KMS-11 (cell line): Measurements from ENCODE around the gene TARS3.
"Not testable (repeated sequence)": the region's sequence is repeated elsewhere in the genome, so short reads cannot be mapped to it uniquely, and the experiment has no call there.

Experiments used
- H2AFZ ChIP-seq: fragments of 200-600 bp; sonication (generic); 2 replicates; pipeline ENCODE4 v1.6.1; 2016; ENCODE audit warnings: antibody characterized with exemption, mixed run types, low read depth
- H3K27ac ChIP-seq: fragments of 200-600 bp; sonication (generic); 2 replicates; pipeline ENCODE4 v1.6.1; 2016; ENCODE audit warnings: mild to moderate bottlenecking, mixed run types
- H3K27me3 ChIP-seq: fragments of 200-600 bp; sonication (generic); 2 replicates; pipeline ENCODE4 v1.6.1; 2017; ENCODE audit warnings: mild to moderate bottlenecking, low read depth, mixed run types, moderate library complexity; ENCODE audit not compliant: insufficient read depth
- H3K36me3 ChIP-seq: fragments of 200-600 bp; sonication (generic); 2 replicates; pipeline ENCODE4 v1.6.1; 2017; ENCODE audit warnings: mild to moderate bottlenecking, mixed run types; ENCODE audit not compliant: insufficient read depth
- H3K4me1 ChIP-seq: fragments of 200-600 bp; sonication (generic); 2 replicates; pipeline ENCODE4 v1.6.1; 2016; ENCODE audit warnings: mild to moderate bottlenecking, low read depth, mixed run types; ENCODE audit not compliant: poor library complexity, severe bottlenecking
- H3K4me2 ChIP-seq: fragments of 200-600 bp; sonication (generic); 2 replicates; pipeline ENCODE4 v1.7.0; 2016; ENCODE audit warnings: mild to moderate bottlenecking, mixed run types
- H3K4me3 ChIP-seq: fragments of 200-600 bp; sonication (generic); IDR thresholded peaks from 2 replicates; pipeline ENCODE4 v1.6.1; 2017; ENCODE audit warnings: low read depth, low read length, mixed read lengths; ENCODE audit not compliant: insufficient read depth
- H3K79me2 ChIP-seq: fragments of 200-600 bp; sonication (generic); 2 replicates; pipeline ENCODE4 v1.6.1; 2016; ENCODE audit warnings: low read depth, mixed run types; ENCODE audit not compliant: insufficient read depth
- H3K9ac ChIP-seq: fragments of 200-600 bp; sonication (generic); 2 replicates; pipeline ENCODE4 v1.6.1; 2016; ENCODE audit warnings: mild to moderate bottlenecking, mixed run types
- H4K20me1 ChIP-seq: fragments of 200-600 bp; sonication (generic); 2 replicates; pipeline ENCODE4 v1.6.1; 2016; ENCODE audit warnings: mild to moderate bottlenecking, mixed run types; ENCODE audit not compliant: insufficient read depth
- TF ChIP-seq, protein P1 (sequence below): fragments of 200-600 bp; sonication (generic); conservative IDR thresholded peaks from 2 replicates; pipeline ENCODE4 v1.6.1; 2017; ENCODE audit warnings: low read depth, mild to moderate bottlenecking, antibody characterized with exemption, low read length, moderate library complexity, mixed read lengths

The TARS3 gene

DNA sequence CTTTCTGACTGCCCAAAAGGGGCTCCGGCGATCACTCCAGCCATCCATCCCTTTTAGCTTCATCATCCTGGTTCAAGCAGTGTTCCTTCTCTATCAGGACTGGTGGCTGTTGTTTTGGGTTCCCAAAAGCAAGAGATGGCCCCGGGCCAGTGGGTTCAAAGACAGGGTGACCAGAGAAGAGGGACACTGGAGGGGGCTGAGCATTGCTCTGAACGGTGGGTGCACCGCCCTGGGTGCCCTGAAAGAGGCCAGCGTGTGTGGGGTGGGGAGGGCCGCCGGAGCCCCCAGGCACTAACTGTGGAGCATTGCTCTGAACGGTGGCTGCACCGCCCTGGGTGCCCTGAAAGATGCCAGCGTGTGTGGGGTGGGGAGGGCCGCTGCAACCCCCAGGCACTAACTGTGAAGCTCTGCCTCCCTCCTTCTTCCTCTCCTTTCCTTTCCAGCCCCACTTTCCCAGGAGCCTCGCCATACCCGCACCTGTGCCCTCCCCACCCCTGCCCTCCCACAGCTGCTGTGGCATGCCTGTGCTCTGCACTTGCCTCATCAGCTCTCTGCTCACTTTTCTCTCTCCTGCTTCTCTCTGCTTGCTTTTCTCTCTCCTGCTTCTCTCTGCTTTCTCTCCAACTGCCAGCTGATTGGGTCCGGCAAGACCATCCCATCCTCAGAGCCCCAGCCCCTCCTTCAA, 41.6 kb upstream of the TARS3 start:
- H3K4me1 ChIP-seq: no peaks in the 10 kb centered on the region
- no peak overlapping the region for H3K4me3 ChIP-seq
- no peaks in the 10 kb centered on the region for H3K79me2 ChIP-seq
- H2AFZ ChIP-seq: no peak overlapping the region
- no peaks in the 10 kb centered on the region for H4K20me1 ChIP-seq
- no peak overlapping the region for H3K4me2 ChIP-seq
- no peaks in the 10 kb centered on the region for H3K36me3 ChIP-seq
- H3K27me3 ChIP-seq: no peaks in the 10 kb centered on the region
- no peak overlapping the region for H3K27ac ChIP-seq
- TF ChIP-seq, protein P1, sequence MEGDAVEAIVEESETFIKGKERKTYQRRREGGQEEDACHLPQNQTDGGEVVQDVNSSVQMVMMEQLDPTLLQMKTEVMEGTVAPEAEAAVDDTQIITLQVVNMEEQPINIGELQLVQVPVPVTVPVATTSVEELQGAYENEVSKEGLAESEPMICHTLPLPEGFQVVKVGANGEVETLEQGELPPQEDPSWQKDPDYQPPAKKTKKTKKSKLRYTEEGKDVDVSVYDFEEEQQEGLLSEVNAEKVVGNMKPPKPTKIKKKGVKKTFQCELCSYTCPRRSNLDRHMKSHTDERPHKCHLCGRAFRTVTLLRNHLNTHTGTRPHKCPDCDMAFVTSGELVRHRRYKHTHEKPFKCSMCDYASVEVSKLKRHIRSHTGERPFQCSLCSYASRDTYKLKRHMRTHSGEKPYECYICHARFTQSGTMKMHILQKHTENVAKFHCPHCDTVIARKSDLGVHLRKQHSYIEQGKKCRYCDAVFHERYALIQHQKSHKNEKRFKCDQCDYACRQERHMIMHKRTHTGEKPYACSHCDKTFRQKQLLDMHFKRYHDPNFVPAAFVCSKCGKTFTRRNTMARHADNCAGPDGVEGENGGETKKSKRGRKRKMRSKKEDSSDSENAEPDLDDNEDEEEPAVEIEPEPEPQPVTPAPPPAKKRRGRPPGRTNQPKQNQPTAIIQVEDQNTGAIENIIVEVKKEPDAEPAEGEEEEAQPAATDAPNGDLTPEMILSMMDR: no peak
- H3K9ac ChIP-seq: no peak overlapping the region

GRCh38 chr15:101765340-101765671, 41.0 kb upstream of the TARS3 start:
- H3K9ac ChIP-seq, H3K4me1 ChIP-seq, H3K4me2 ChIP-seq: not testable (repeated sequence)

DNA sequence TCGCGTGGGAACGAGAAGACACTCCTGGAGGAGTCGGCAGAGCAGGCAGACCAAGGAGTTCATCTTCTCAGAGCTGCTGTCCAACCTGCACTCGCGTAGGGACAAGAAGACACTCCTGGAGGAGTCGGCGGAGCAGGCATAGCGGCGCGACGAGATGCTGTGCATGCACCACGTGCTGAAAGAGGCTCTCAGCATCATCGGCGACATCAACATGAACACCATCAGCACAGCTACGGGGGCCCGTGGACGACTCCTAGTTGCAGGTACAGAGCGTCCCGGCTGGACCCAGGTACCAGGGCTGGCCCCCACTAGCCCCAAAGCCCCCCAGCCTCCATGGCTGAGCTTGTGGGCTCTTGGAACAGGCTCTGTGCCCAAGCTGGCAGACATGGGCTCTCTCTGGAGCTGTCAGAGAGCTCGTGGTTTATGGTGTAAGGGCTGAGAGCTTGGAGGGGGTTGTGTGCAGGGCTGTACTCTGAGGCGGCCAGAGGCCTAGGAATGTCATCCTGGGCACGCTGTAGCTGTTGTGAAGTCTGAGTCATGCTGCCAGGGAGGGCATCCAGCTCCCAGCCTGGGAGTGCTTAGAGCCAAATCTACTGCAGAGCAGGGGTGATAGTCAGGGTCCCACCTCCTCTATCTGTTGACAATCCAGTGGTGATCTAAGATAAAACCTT, 40.5 kb upstream of the TARS3 start:
- H3K27ac ChIP-seq, H3K4me2 ChIP-seq, H3K79me2 ChIP-seq, H3K36me3 ChIP-seq, H3K4me1 ChIP-seq, H3K4me3 ChIP-seq, H4K20me1 ChIP-seq, H2AFZ ChIP-seq, H3K27me3 ChIP-seq, H3K9ac ChIP-seq: not testable (repeated sequence)

More at GRCh38 chr15:101765340-101765671, 41.0 kb upstream of the TARS3 start:
- not testable (repeated sequence) for H3K4me3 ChIP-seq, H3K36me3 ChIP-seq, H3K27ac ChIP-seq, H2AFZ ChIP-seq, H3K79me2 ChIP-seq, H3K27me3 ChIP-seq, H4K20me1 ChIP-seq

DNA sequence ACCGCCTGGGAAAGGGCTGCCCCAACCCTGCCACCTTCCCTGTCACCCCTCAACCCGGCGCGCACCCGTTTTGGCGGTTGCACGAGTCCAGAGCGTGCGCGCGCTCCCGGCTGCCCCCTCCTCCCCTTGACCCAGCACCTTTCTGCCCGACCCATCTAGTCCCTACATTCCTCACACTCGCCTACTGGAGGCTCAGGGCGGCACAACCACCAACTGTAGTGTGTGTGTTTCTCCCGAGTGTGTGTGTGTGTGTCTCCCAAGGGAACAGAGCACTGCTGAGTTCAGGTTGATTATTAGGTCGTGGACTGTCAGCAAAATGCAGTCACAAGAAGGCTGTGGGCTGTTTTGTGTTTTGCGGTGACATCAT, 22.4 kb upstream of the TARS3 start:
- H3K9ac ChIP-seq, H2AFZ ChIP-seq, H4K20me1 ChIP-seq, H3K27me3 ChIP-seq, H3K4me1 ChIP-seq, H3K4me2 ChIP-seq, H3K79me2 ChIP-seq, H3K27ac ChIP-seq, H3K4me3 ChIP-seq, H3K36me3 ChIP-seq: not testable (repeated sequence)

DNA sequence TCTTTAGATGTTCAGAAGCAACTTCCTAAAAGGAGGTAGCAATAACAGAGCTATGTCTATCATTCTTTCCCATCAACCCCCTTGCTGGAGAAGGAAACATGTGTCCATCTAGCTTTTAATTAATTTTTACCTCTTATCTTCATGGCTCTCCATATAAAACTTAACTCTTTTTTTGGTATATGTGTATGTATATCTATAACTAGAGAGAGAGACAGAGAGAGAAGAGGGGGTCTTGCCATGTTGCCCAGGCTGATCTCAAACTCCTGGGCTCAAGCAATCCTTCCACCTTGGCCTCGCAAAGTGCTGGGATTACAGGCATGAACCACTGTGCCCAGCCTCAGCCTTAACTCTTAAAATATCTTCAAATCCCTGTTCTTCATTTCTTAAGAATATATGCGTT, 10.6 kb upstream of the TARS3 start:
- H3K27ac ChIP-seq, H3K4me3 ChIP-seq, H4K20me1 ChIP-seq, H2AFZ ChIP-seq, H3K79me2 ChIP-seq, H3K36me3 ChIP-seq, H3K4me2 ChIP-seq, H3K27me3 ChIP-seq, H3K9ac ChIP-seq, H3K4me1 ChIP-seq: not testable (repeated sequence)

GRCh38 chr15:101733545-101733944, 9.3 kb upstream of the TARS3 start:
- Histone ChIP-seq H3K27ac (no peak overlapping the region), H3K79me2 (no peaks in the 10 kb centered on the region), H2AFZ (no peak overlapping the region), H3K27me3 (no peaks in the 10 kb centered on the region), H3K4me3 (no peak overlapping the region), H4K20me1 (no peaks in the 10 kb centered on the region), H3K9ac (no peak overlapping the region), H3K36me3 (no peaks in the 10 kb centered on the region), H3K4me2 (no peak overlapping the region), H3K4me1 (no peaks in the 10 kb centered on the region)
- TF ChIP-seq, protein P1: no peak
